Measurements from ENCODE around the gene ZNF569.
"Not testable (repeated sequence)": the region's sequence is repeated elsewhere in the genome, so short reads cannot be mapped to it uniquely, and the experiment has no call there.

Gene ZNF569

DNA sequence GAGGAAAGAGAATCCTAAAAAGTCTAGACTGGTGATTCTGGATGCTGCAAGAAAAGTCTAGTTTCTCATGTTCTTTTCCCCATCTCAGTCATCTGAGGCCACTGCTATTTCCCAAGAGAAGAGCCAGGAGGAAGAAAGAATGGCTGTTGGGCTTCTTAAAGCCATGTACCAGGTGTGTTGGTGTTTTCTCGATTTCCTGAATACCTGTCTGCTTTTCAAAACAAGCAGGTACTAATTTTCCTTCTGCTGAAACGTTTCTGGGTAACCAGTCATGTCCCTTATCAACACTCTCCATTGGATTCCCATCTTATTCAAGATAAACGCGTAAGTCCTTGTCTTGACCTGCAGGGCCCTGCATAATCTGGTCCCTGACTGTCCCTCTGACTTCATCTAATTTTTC lies 3.0 kb upstream of the ZNF569 start:
- Histone ChIP-seq H3K9me3 (ENCODE audit: control insufficient read depth, insufficient read depth, low read length) (no peaks in the 10 kb centered on the region), H3K9ac (ENCODE audit: low read depth, low read length) (no peak overlapping the region), H3K27ac (ENCODE audit: low read depth, low read length) (no peak overlapping the region)

GRCh38 chr19:37468961-37469777 lies 1.9 kb upstream of the ZNF569 start, which contains the start of gene ZNF570:
Gene ZNF570, plus strand, starts transcription at chr19:37469356. Its CDS starts 999 bp downstream, at chr19:37470355.
- no peak within 1 kb of the TSS for H3K27ac ChIP-seq (ENCODE audit: low read depth, low read length)
- no peaks in the 10 kb centered on the region for H3K27me3 ChIP-seq (ENCODE audit: control insufficient read depth, insufficient read depth, low read length)
- peak within 1 kb of the TSS; percentile 97 for H3K4me3 ChIP-seq (ENCODE audit: low read depth, low read length)
- peaks cover 12% of the 10 kb centered on the region for H3K36me3 ChIP-seq (ENCODE audit: control insufficient read depth, insufficient read depth, low read length)
- no peaks in the 10 kb centered on the region for H3K9me3 ChIP-seq (ENCODE audit: control insufficient read depth, insufficient read depth, low read length)
- no peaks in the 10 kb centered on the region for H3K4me1 ChIP-seq (ENCODE audit: control insufficient read depth, insufficient read depth, low read length)
- H3K9ac ChIP-seq (ENCODE audit: low read depth, low read length), result peak within 1 kb of the TSS; percentile 74

More for the DNA sequence above, 3.0 kb upstream of the ZNF569 start:
- H3K4me3 ChIP-seq (ENCODE audit: low read depth, low read length), result peak overlapping the region; percentile 97
- no peaks in the 10 kb centered on the region for H3K27me3 ChIP-seq (ENCODE audit: control insufficient read depth, insufficient read depth, low read length)
- H3K4me1 ChIP-seq (ENCODE audit: control insufficient read depth, insufficient read depth, low read length), result no peaks in the 10 kb centered on the region
- peaks cover 5% of the 10 kb centered on the region; the same call in 1 of the 2 replicates for H3K36me3 ChIP-seq (ENCODE audit: control insufficient read depth, insufficient read depth, low read length)

DNA sequence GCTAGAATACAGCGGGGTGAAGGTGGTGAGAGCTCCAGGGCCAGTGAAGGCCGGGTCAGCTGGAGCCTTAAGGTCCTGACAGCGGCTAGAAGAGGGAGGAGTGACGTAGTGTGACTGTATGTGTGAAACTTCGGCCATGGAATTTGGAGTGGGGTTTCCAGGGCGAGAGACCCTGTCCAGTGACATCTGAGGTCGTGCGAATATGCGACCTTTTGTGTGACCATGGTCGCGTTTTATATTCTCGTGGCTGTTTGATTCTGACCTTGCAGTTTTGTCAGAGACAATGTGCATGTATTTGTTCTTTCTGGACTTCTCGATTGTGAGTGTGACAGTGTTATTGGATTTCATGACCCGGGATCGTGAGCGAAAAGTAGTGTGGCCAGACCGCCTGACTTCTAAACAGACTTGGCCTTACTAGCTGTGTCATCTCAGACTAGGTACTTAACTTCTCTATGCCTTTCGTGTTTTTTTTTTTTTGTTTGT lies 405 bp upstream of the ZNF569 start:
- H3K27ac ChIP-seq (ENCODE audit: low read depth, low read length), result no peak overlapping the region
- H3K4me3 ChIP-seq (ENCODE audit: low read depth, low read length), result peak overlapping the region; percentile 96

GRCh38 chr19:37466277-37466797 lies 907 bp downstream of the ZNF569 start:
- H3K27ac ChIP-seq (ENCODE audit: low read depth, low read length), result no peak overlapping the region
- peak overlapping the region; percentile 96 for H3K4me3 ChIP-seq (ENCODE audit: low read depth, low read length)
- no peaks in the 10 kb centered on the region for H3K4me1 ChIP-seq (ENCODE audit: control insufficient read depth, insufficient read depth, low read length)
- H3K9me3 ChIP-seq (ENCODE audit: control insufficient read depth, insufficient read depth, low read length), result peaks cover 14% of the 10 kb centered on the region
- no peaks in the 10 kb centered on the region for H3K27me3 ChIP-seq (ENCODE audit: control insufficient read depth, insufficient read depth, low read length)
- H3K9ac ChIP-seq (ENCODE audit: low read depth, low read length), result peak overlapping the region; percentile 44; the same call in 1 of the 2 replicates
- peaks cover 30% of the 10 kb centered on the region for H3K36me3 ChIP-seq (ENCODE audit: control insufficient read depth, insufficient read depth, low read length)

More for the DNA sequence above, 405 bp upstream of the ZNF569 start:
- Histone ChIP-seq H3K9me3 (ENCODE audit: control insufficient read depth, insufficient read depth, low read length) (peaks cover 6% of the 10 kb centered on the region), H3K36me3 (ENCODE audit: control insufficient read depth, insufficient read depth, low read length) (peaks cover 25% of the 10 kb centered on the region), H3K4me1 (ENCODE audit: control insufficient read depth, insufficient read depth, low read length) (no peaks in the 10 kb centered on the region), H3K9ac (ENCODE audit: low read depth, low read length) (no peak overlapping the region), H3K27me3 (ENCODE audit: control insufficient read depth, insufficient read depth, low read length) (no peaks in the 10 kb centered on the region)

- peaks cover 89% of the 10 kb centered on the region for H3K9me3 ChIP-seq (ENCODE audit: control insufficient read depth, insufficient read depth, low read length)
- no peak overlapping the region for H3K9ac ChIP-seq (ENCODE audit: low read depth, low read length)
- H3K4me3 ChIP-seq (ENCODE audit: low read depth, low read length), result no peak overlapping the region
- no peaks in the 10 kb centered on the region for H3K4me1 ChIP-seq (ENCODE audit: control insufficient read depth, insufficient read depth, low read length)
- peaks cover 22% of the 10 kb centered on the region for H3K36me3 ChIP-seq (ENCODE audit: control insufficient read depth, insufficient read depth, low read length)
- H3K27me3 ChIP-seq (ENCODE audit: control insufficient read depth, insufficient read depth, low read length), result no peaks in the 10 kb centered on the region
- no peak overlapping the region for H3K27ac ChIP-seq (ENCODE audit: low read depth, low read length)
Observed at GRCh38 chr19:37452500-37453245, 14.6 kb downstream of the ZNF569 start.

DNA sequence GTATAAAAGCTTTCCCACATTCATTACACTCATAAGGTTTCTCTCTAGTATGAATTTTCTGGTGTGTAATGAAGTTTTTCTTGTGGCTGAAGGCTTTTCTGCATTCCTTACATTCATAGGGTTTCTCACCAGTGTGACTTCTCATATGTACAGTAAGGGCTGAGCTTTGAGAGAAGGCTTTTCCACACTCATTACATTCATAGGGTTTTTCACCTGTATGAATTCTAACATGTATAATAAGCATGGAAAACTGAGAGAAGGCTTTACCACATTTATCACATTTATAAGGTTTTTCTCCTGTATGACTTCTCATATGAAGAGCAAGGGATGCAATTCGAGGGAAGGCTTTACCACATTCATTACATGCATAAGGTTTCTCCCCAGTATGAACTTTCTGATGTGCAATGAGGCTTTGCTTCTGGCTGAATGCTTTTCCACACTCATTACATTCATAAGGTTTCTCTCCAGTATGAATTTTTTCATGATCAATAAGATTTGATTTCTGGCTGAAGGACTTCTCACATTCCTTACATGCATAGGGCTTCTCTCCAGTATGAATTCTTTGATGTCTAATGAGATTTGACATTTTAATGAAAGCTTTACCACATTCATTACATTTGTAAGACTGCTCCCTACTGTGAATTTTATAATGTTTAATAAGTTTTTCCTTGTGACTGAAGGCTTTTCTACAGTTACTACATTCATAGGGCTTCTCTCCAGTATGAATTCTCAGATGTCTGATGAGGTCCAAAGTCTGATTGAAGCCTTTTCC lies 53.7 kb downstream of the ZNF569 start:
- Histone ChIP-seq H3K36me3 (ENCODE audit: control insufficient read depth, insufficient read depth, low read length) (peaks cover 22% of the 10 kb centered on the region), H3K4me1 (ENCODE audit: control insufficient read depth, insufficient read depth, low read length) (no peaks in the 10 kb centered on the region), H3K27ac (ENCODE audit: low read depth, low read length) (no peak overlapping the region), H3K4me3 (ENCODE audit: low read depth, low read length) (peak overlapping the region; percentile 20; the same call in 1 of the 2 replicates), H3K9ac (ENCODE audit: low read depth, low read length) (no peak overlapping the region), H3K27me3 (ENCODE audit: control insufficient read depth, insufficient read depth, low read length) (no peaks in the 10 kb centered on the region), H3K9me3 (ENCODE audit: control insufficient read depth, insufficient read depth, low read length) (peaks cover 89% of the 10 kb centered on the region)

- Histone ChIP-seq H3K9me3 (ENCODE audit: control insufficient read depth, insufficient read depth, low read length) (peaks cover 91% of the 10 kb centered on the region), H3K27me3 (ENCODE audit: control insufficient read depth, insufficient read depth, low read length) (no peaks in the 10 kb centered on the region), H3K36me3 (ENCODE audit: control insufficient read depth, insufficient read depth, low read length) (peaks cover 22% of the 10 kb centered on the region), H3K27ac (ENCODE audit: low read depth, low read length) (no peak overlapping the region), H3K9ac (ENCODE audit: low read depth, low read length) (no peak overlapping the region), H3K4me3 (ENCODE audit: low read depth, low read length) (no peak overlapping the region), H3K4me1 (ENCODE audit: control insufficient read depth, insufficient read depth, low read length) (no peaks in the 10 kb centered on the region)
Observed at GRCh38 chr19:37412700-37413099, 54.5 kb downstream of the ZNF569 start.

DNA sequence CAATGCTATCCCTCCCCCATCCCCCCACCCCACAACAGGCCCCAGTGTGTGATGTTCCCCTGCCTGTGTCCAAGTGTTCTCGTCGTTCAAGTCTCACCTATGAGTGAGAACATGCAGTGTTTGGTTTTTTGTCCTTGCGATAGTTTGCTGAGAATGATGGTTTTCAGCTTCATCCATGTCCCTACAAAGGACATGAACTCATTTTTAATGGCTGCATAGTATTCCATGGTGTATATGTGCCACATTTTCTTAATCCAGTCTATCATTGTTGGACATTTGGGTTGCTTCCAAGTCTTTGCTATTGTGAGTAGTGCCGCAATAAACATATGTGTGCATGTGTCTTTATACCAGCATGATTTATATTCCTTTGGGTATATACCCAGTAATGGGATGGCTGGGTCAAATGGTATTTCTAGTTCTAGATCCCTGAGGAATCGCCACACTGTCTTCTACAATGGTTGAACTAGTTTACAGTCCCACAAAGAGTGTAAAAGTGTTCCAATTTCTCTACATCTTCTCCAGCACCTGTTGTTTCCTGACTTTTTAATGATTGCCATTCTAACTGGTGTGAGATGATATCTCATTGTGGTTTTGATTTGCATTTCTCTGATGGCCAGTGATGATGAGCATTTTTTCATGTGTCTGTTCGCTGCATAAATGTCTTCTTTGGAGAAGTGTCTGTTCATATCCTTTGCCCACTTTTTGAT lies 61.0 kb downstream of the ZNF569 start:
- H3K9ac ChIP-seq (ENCODE audit: low read depth, low read length); H3K4me3 ChIP-seq (ENCODE audit: low read depth, low read length); H3K36me3 ChIP-seq (ENCODE audit: control insufficient read depth, insufficient read depth, low read length); H3K27ac ChIP-seq (ENCODE audit: low read depth, low read length); H3K27me3 ChIP-seq (ENCODE audit: control insufficient read depth, insufficient read depth, low read length); H3K4me1 ChIP-seq (ENCODE audit: control insufficient read depth, insufficient read depth, low read length): not testable (repeated sequence)
- peaks cover 70% of the 10 kb centered on the region for H3K9me3 ChIP-seq (ENCODE audit: control insufficient read depth, insufficient read depth, low read length)

DNA sequence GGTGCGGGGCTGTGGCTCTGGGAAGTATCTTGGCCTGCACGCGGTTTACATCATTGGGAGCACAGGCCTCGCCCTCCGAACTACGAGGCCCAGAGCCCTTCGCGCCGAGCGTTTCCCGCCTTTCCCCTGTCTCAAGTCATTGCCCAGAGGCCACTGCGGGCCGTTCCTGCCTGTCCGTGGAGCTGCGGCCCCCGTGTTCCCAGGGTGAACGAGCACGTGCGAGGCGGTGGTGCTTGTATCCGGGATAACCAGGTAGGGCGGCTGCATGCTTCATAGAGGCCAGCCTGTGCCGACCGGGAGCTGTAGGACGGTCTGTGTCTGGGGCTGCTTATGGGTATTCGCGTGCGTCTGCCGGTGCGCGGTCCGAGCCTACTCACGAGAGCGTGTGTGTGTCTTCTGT lies 63.8 kb downstream of the ZNF569 start:
- H3K9ac ChIP-seq (ENCODE audit: low read depth, low read length), result no peak overlapping the region
- no peak overlapping the region for H3K27ac ChIP-seq (ENCODE audit: low read depth, low read length)
- no peak overlapping the region for H3K4me3 ChIP-seq (ENCODE audit: low read depth, low read length)
- no peaks in the 10 kb centered on the region for H3K27me3 ChIP-seq (ENCODE audit: control insufficient read depth, insufficient read depth, low read length)
- no peaks in the 10 kb centered on the region for H3K4me1 ChIP-seq (ENCODE audit: control insufficient read depth, insufficient read depth, low read length)
- no peaks in the 10 kb centered on the region for H3K36me3 ChIP-seq (ENCODE audit: control insufficient read depth, insufficient read depth, low read length)
- H3K9me3 ChIP-seq (ENCODE audit: control insufficient read depth, insufficient read depth, low read length), result peaks cover 70% of the 10 kb centered on the region

GRCh38 chr19:37401078-37401477 lies 66.2 kb downstream of the ZNF569 start:
- H3K9me3 ChIP-seq (ENCODE audit: control insufficient read depth, insufficient read depth, low read length), result peaks cover 71% of the 10 kb centered on the region
- H3K27ac ChIP-seq (ENCODE audit: low read depth, low read length), result no peak overlapping the region
- no peak overlapping the region for H3K9ac ChIP-seq (ENCODE audit: low read depth, low read length)
- no peaks in the 10 kb centered on the region for H3K27me3 ChIP-seq (ENCODE audit: control insufficient read depth, insufficient read depth, low read length)
- no peaks in the 10 kb centered on the region for H3K36me3 ChIP-seq (ENCODE audit: control insufficient read depth, insufficient read depth, low read length)
- H3K4me1 ChIP-seq (ENCODE audit: control insufficient read depth, insufficient read depth, low read length), result no peaks in the 10 kb centered on the region
- no peak overlapping the region for H3K4me3 ChIP-seq (ENCODE audit: low read depth, low read length)
